SW 1271 (cell line): Measurements from ENCODE around the gene FUBP3.
"Not testable (repeated sequence)": the region's sequence is repeated elsewhere in the genome, so short reads cannot be mapped to it uniquely, and the experiment has no call there.

Experiments
- DNase-seq, 2 experiments: peaks; one replicate each; lab custom pipeline; 2025; lab: John Stamatoyannopoulos, UW

FUBP3 gene

DNA sequence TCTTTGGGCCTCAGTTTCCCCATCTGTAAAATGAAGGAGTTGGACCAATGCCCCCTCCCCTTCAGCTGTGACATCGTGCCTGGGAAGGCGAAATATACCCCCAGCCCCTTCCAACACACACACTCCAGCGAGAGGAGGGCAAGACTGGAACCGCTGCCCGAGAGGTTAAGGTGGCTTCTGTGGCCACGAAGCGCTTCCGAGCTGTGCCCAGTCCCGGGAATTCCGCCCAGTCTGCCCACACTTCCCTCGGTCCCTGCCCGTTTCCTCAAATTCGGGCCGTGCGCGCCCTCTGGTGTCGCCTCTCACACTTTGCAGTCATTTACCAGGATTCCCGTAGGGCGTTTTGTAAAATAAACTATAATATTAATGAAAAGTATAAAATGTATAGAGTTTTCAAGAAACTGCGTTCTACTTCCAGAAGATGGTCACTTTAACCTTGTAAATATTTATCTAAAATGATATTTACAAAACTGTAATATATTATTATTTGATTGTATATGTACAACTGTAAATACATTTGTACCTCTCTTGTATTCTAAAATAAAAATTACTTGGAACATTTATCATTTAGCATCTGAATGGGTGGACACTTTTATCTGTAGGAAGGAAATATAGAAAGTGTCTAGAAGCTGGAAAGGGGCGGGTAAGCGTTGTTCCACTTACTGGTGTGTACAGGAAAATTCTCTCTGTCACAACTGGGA, 103.2 kb downstream of the FUBP3 start:
- DNase-seq = peak; percentile 55 to 85

DNA sequence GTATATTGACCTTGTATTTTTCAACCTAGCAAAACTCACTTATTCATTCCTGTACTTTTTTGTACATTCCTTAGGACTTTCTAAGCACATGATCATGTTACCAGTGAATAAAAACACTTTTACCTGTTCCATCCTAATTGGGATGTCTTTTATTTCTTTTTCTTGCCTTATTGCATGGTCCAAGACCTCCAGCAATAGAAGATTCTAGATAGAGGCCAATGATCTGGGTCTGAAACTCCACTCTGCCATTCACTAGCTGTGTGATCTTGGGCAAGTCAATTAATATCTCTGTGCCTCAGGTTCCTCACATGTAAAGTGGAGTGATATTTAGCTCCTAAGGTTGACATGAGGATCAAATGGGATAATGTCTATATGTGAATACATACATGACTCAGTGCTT, 105.7 kb downstream of the FUBP3 start:
- no peak for DNase-seq

DNA sequence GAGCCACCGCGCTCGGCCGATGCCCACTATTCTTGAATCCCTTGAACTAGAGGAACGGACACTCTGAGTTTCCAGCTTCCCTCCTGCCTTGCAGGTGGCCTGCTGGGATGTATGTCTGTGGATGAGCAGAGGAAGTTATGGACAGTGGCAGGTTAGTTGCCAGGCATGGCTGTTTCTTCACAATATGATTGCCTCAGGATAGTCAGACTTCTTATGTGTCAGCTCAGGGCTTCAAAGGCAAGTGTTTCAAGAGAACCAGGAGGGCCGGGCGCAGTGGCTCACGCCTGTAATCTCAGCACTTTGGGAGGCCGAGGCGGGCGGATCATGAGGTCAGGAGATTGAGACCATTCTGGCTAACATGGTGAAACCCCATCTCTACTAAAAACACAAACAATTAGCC, 106.6 kb downstream of the FUBP3 start:
- DNase-seq = not testable (repeated sequence)

DNA sequence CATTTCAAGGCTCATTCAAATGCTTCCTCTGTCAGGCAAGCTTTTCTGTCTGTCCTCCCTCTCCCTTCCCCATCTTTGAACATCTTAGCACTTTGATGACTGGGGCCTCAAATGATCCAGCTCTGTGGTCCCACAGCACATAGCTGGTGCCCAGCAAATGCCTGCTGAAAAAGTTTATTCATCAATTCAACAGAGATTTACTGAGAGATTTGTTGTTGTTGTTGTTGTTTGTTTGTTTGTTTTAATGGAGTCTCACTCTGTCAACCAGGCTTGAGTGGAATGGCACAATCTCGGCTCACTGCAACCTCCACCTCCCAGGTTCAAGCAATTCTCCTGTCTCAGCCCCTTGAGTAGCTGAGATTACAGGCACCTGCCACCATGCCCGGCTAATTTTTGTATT, 108.2 kb downstream of the FUBP3 start:
- no peak for DNase-seq
